ENCODE data around the gene LIN7A. TPM values are rescaled to one million over a fixed set of nuclear protein-coding genes. Genes with fewer than 3 reads are reported as not detected.

Gene LIN7A
- total RNA-seq, 2 experiments from 2014 or later = not detected

DNA sequence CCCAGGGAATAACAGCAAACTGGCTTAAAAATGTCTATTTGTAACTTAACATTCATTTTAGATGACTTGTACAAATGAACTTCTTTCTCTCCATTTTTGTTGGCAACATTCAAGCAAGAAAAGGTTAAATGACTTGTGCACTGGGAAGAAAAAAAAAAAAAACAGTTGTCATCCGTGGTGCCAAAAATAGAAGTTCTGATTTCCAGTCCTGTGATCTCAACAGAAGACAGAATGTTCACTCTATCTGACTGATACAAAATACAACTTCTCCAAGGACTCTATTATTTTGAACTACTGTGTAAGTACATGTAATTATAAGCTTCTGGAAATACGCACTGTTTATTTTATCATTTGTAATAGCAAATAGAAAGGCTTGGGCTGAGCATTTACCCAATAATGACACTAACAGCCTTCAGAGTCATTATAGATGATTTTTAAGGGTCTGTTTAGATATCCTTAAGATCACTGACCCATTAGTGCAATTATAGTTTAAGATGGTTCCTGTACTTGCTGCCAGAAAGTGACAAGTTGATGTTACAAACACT is 59.9 kb downstream of the LIN7A start:
- no peaks in the 10 kb centered on the region for H3K36me3 ChIP-seq (ENCODE audit: insufficient read depth, low read length)
- ChIA-PET CTCF (no interaction called here), POLR2A (no interaction called here)
- no peaks in the 10 kb centered on the region for H3K9me3 ChIP-seq (ENCODE audit: control insufficient read depth in 1 of 2, insufficient read depth in 1 of 2, low read length in 2 of 2)
- peaks cover 3% of the 10 kb centered on the region for H3K9me3 Mint-ChIP-seq
- H3K27ac Mint-ChIP-seq = no peak overlapping the region
- no peak overlapping the region for H3K27ac ChIP-seq (ENCODE audit: low read depth in 1 of 2, low read length in 2 of 2)
- DNase-seq (no peak), ATAC-seq (ENCODE audit: poor library complexity) (no peak)
- no peaks in the 10 kb centered on the region for H3K4me1 ChIP-seq (ENCODE audit: insufficient read depth, low read length)
- no peaks in the 10 kb centered on the region for H3K4me1 Mint-ChIP-seq (ENCODE audit: low read depth)
- no peaks in the 10 kb centered on the region for H3K36me3 Mint-ChIP-seq (ENCODE audit: low read depth)
- no peak overlapping the region for H3K4me3 Mint-ChIP-seq
- intact Hi-C loops (cut with DNase I, micrococcal nuclease) = no loop called here
- no peaks in the 10 kb centered on the region for H3K27me3 ChIP-seq (ENCODE audit: control insufficient read depth in 1 of 2, insufficient read depth in 2 of 2, low read length in 2 of 2)
- TF ChIP-seq, protein P1, sequence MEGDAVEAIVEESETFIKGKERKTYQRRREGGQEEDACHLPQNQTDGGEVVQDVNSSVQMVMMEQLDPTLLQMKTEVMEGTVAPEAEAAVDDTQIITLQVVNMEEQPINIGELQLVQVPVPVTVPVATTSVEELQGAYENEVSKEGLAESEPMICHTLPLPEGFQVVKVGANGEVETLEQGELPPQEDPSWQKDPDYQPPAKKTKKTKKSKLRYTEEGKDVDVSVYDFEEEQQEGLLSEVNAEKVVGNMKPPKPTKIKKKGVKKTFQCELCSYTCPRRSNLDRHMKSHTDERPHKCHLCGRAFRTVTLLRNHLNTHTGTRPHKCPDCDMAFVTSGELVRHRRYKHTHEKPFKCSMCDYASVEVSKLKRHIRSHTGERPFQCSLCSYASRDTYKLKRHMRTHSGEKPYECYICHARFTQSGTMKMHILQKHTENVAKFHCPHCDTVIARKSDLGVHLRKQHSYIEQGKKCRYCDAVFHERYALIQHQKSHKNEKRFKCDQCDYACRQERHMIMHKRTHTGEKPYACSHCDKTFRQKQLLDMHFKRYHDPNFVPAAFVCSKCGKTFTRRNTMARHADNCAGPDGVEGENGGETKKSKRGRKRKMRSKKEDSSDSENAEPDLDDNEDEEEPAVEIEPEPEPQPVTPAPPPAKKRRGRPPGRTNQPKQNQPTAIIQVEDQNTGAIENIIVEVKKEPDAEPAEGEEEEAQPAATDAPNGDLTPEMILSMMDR (IDR thresholded peaks at IDR 0.05) = no peak
- no peak overlapping the region for H3K4me3 ChIP-seq (ENCODE audit: low read length)
- H3K27me3 Mint-ChIP-seq = no peaks in the 10 kb centered on the region

- no peak for ATAC-seq (ENCODE audit: poor library complexity)
These were observed 65.7 kb downstream of the LIN7A start for GRCh38 chr12:80872053-80872452.

GRCh38 chr12:80869264-80869663 is 68.5 kb downstream of the LIN7A start:
- no peak for ATAC-seq (ENCODE audit: poor library complexity)
- Histone ChIP-seq H3K36me3 (ENCODE audit: insufficient read depth, low read length) (no peaks in the 10 kb centered on the region), H3K27ac (ENCODE audit: low read depth in 1 of 2, low read length in 2 of 2) (no peak overlapping the region), H3K4me1 (ENCODE audit: insufficient read depth, low read length) (no peaks in the 10 kb centered on the region), H3K27me3 (ENCODE audit: control insufficient read depth in 1 of 2, insufficient read depth in 2 of 2, low read length in 2 of 2) (no peaks in the 10 kb centered on the region), H3K9me3 (ENCODE audit: control insufficient read depth in 1 of 2, insufficient read depth in 1 of 2, low read length in 2 of 2) (peaks cover 0 to 4% of the 10 kb centered on the region in 2 experiments), H3K4me3 (ENCODE audit: low read length) (no peak overlapping the region)
- H3K36me3 Mint-ChIP-seq (ENCODE audit: low read depth) = no peaks in the 10 kb centered on the region
- intact Hi-C loops (cut with DNase I, micrococcal nuclease) = no loop called here
- TF ChIP-seq, protein P1 (IDR thresholded peaks at IDR 0.05) = no peak
- ChIA-PET CTCF (no interaction called here), POLR2A (no interaction called here)
- H3K9me3 Mint-ChIP-seq = peaks cover 2% of the 10 kb centered on the region
- no peak for DNase-seq
- no peaks in the 10 kb centered on the region for H3K27me3 Mint-ChIP-seq
- no peaks in the 10 kb centered on the region for H3K4me1 Mint-ChIP-seq (ENCODE audit: low read depth)
- no peak overlapping the region for H3K4me3 Mint-ChIP-seq
- H3K27ac Mint-ChIP-seq = no peak overlapping the region

More at GRCh38 chr12:80872053-80872452, 65.7 kb downstream of the LIN7A start:
- peaks cover 2% of the 10 kb centered on the region for H3K9me3 Mint-ChIP-seq
- CTCF ChIA-PET = no interaction called here
- Histone ChIP-seq H3K27me3 (ENCODE audit: control insufficient read depth in 1 of 2, insufficient read depth in 2 of 2, low read length in 2 of 2) (no peaks in the 10 kb centered on the region), H3K9me3 (ENCODE audit: control insufficient read depth in 1 of 2, insufficient read depth in 1 of 2, low read length in 2 of 2) (peaks cover 0 to 4% of the 10 kb centered on the region in 2 experiments), H3K36me3 (ENCODE audit: insufficient read depth, low read length) (no peaks in the 10 kb centered on the region), H3K4me3 (ENCODE audit: low read length) (no peak overlapping the region), H3K27ac (ENCODE audit: low read depth in 1 of 2, low read length in 2 of 2) (no peak overlapping the region), H3K4me1 (ENCODE audit: insufficient read depth, low read length) (no peaks in the 10 kb centered on the region)
- H3K4me1 Mint-ChIP-seq (ENCODE audit: low read depth) = no peaks in the 10 kb centered on the region
- no peak overlapping the region for H3K27ac Mint-ChIP-seq
- H3K27me3 Mint-ChIP-seq = no peaks in the 10 kb centered on the region
- TF ChIP-seq, protein P1 (IDR thresholded peaks at IDR 0.05) = no peak
- no peaks in the 10 kb centered on the region for H3K36me3 Mint-ChIP-seq (ENCODE audit: low read depth)
- H3K4me3 Mint-ChIP-seq = no peak overlapping the region
- no peak for DNase-seq
- intact Hi-C loops (cut with DNase I, micrococcal nuclease) = no loop called here
- POLR2A ChIA-PET = no interaction called here

All from CD4-positive, alpha-beta T cell (primary cell).